WTC11 (cell line): ENCODE results near the gene LEF1. TPM values are rescaled to one million over a fixed set of nuclear protein-coding genes. Genes with fewer than 3 reads are reported as not detected.

Experiments used
- ATAC-seq: fragments of 200-7000 bp; cut with Tn5 transposase; 2 replicates; pipeline ENCODE4 v1.10.0; 2021; ENCODE audit warnings: mild to moderate bottlenecking, moderate library complexity
- CTCF ChIA-PET: fragments of 300-600 bp; sonication (Branson Sonifier 250); formaldehyde crosslinking; loops from one replicate; lab custom pipeline; 2021; ENCODE audit warnings: antibody characterized with exemption; lab: Charles Lee
- POLR2A ChIA-PET: fragments of 350-600 bp; sonication (Branson Sonifier 250); formaldehyde crosslinking; loops from one replicate; lab custom pipeline; 2021; ENCODE audit warnings: antibody characterized with exemption; lab: Charles Lee
- DNase-seq: peaks from one replicate; pipeline ENCODE4 v3.0.0; 2021; ENCODE audit warnings: low spot score
- H3K27ac Mint-ChIP-seq: 2 replicates; pipeline ENCODE4 v1.8.0; 2021; ENCODE audit warnings: mixed read lengths
- H3K27me3 Mint-ChIP-seq: 2 replicates; pipeline ENCODE4 v1.8.0; 2021; ENCODE audit warnings: low read depth, mild to moderate bottlenecking, moderate library complexity, mixed read lengths
- H3K36me3 Mint-ChIP-seq: 2 replicates; pipeline ENCODE4 v1.8.0; 2021; ENCODE audit warnings: mixed read lengths
- H3K4me1 Mint-ChIP-seq: 2 replicates; pipeline ENCODE4 v1.8.0; 2022; ENCODE audit warnings: mixed read lengths
- H3K4me3 Mint-ChIP-seq: 2 replicates; pipeline ENCODE4 v1.8.0; 2021; ENCODE audit warnings: mild to moderate bottlenecking, moderate library complexity, mixed read lengths
- H3K9me3 Mint-ChIP-seq: 2 replicates; pipeline ENCODE4 v1.8.0; 2021; ENCODE audit warnings: mixed read lengths
- CTCF ChIP-seq: fragments of 200-600 bp; IDR thresholded peaks from 2 replicates; pipeline ENCODE4 v1.8.0; 2022; ENCODE audit warnings: antibody characterized with exemption
- E2F4 ChIP-seq: sonication (generic); formaldehyde crosslinking; IDR thresholded peaks from 2 replicates; pipeline ENCODE4 v1.8.1; 2022; ENCODE audit warnings: low read depth, mild to moderate bottlenecking, moderate library complexity, missing genetic modification reagents, borderline replicate concordance
- E2F5 ChIP-seq: sonication (generic); formaldehyde crosslinking; IDR thresholded peaks from 2 replicates; pipeline ENCODE4 v1.8.1; 2022; ENCODE audit warnings: mild to moderate bottlenecking, moderate library complexity, missing genetic modification reagents
- ERG ChIP-seq: fragments of 250-450 bp; sonication (Bioruptor Pico); IDR thresholded peaks from 2 replicates; pipeline ENCODE4 v1.8.0; 2021; ENCODE audit warnings: mild to moderate bottlenecking
- FOXJ3 ChIP-seq: sonication (generic); formaldehyde crosslinking; IDR thresholded peaks from 2 replicates; pipeline ENCODE4 v1.9.0; 2021; ENCODE audit warnings: missing genetic modification reagents, mild to moderate bottlenecking, borderline replicate concordance
- FOXK1 ChIP-seq: sonication (generic); formaldehyde crosslinking; IDR thresholded peaks from 2 replicates; pipeline ENCODE4 v1.8.0; 2022; ENCODE audit warnings: mild to moderate bottlenecking, moderate library complexity, missing genetic modification reagents
- FOXP4 ChIP-seq: sonication (generic); formaldehyde crosslinking; IDR thresholded peaks from 2 replicates; pipeline ENCODE4 v1.8.0; 2022; ENCODE audit warnings: mild to moderate bottlenecking, missing genetic modification reagents
- GABPB1 ChIP-seq: sonication (generic); formaldehyde crosslinking; IDR thresholded peaks from 2 replicates; pipeline ENCODE4 v1.8.1; 2023; ENCODE audit warnings: mild to moderate bottlenecking, missing genetic modification reagents
- HMGA2 ChIP-seq: fragments of 250-450 bp; sonication (Bioruptor Pico); IDR thresholded peaks from 2 replicates; pipeline ENCODE4 v1.4.0; 2021; ENCODE audit warnings: mild to moderate bottlenecking, moderate library complexity
- IRF1 ChIP-seq: sonication (generic); formaldehyde crosslinking; IDR thresholded peaks from 2 replicates; pipeline ENCODE4 v1.8.0; 2023; ENCODE audit warnings: missing genetic modification reagents
- MLX ChIP-seq: sonication (generic); formaldehyde crosslinking; IDR thresholded peaks from 2 replicates; pipeline ENCODE4 v1.8.1; 2023; ENCODE audit warnings: mild to moderate bottlenecking, missing genetic modification reagents, moderate library complexity
- SMAD3 ChIP-seq: sonication (generic); formaldehyde crosslinking; IDR thresholded peaks from 2 replicates; pipeline ENCODE4 v1.8.0; 2022; ENCODE audit warnings: missing genetic modification reagents, mild to moderate bottlenecking, borderline replicate concordance
- STAT6 ChIP-seq: sonication (generic); formaldehyde crosslinking; conservative IDR thresholded peaks from 2 replicates; pipeline ENCODE4 v1.8.1; 2023; ENCODE audit warnings: mild to moderate bottlenecking, low read depth, missing genetic modification reagents, moderate library complexity
- TCF7 ChIP-seq: sonication (generic); formaldehyde crosslinking; IDR thresholded peaks from 2 replicates; pipeline ENCODE4 v1.8.0; 2022; ENCODE audit warnings: mild to moderate bottlenecking, low read depth, missing genetic modification reagents, moderate library complexity
- TEAD4 ChIP-seq: sonication (generic); formaldehyde crosslinking; IDR thresholded peaks from 2 replicates; pipeline ENCODE4 v1.8.0; 2022; ENCODE audit warnings: mild to moderate bottlenecking, missing genetic modification reagents
- ZMAT4 ChIP-seq: fragments of 250-450 bp; sonication (Bioruptor Pico); IDR thresholded peaks from 2 replicates; pipeline ENCODE4 v1.9.0; 2021; ENCODE audit warnings: mild to moderate bottlenecking
- ZNF317 ChIP-seq: sonication (generic); formaldehyde crosslinking; IDR thresholded peaks from 2 replicates; pipeline ENCODE4 v1.8.1; 2023; ENCODE audit warnings: low read depth, mild to moderate bottlenecking, moderate library complexity, missing genetic modification reagents, borderline replicate concordance
- ZNF396 ChIP-seq: fragments of 250-450 bp; sonication (Bioruptor Pico); IDR thresholded peaks from 2 replicates; pipeline ENCODE4 v1.8.0; 2021; ENCODE audit warnings: mild to moderate bottlenecking, moderate library complexity, borderline replicate concordance
- ZNF423 ChIP-seq: fragments of 250-450 bp; sonication (Bioruptor Pico); IDR thresholded peaks from 2 replicates; pipeline ENCODE4 v2.1.2; 2022; ENCODE audit warnings: mild to moderate bottlenecking, moderate library complexity
- ZSCAN18 ChIP-seq: fragments of 250-450 bp; sonication (Bioruptor Pico); IDR thresholded peaks from 2 replicates; pipeline ENCODE4 v2.1.2; 2022; ENCODE audit warnings: mild to moderate bottlenecking, moderate library complexity
- total RNA-seq: library from RNA; stranded (reverse); gene quantifications from 3 replicates; pipeline ENCODE4 v1.2.3, GENCODE V29; 2021

LEF1 gene
- total RNA-seq, 1 experiment from 2014 or later: 1.3 TPM

- no peak for TF ChIP-seq HMGA2 (CRISPR knock-in tag)
- no peak for TF ChIP-seq ERG (CRISPR knock-in tag)
- TF ChIP-seq CTCF: no peak
- TF ChIP-seq FOXJ3 (CRISPR knock-in tag): no peak
- no peak for TF ChIP-seq E2F4
- no peak for TF ChIP-seq ZNF396 (CRISPR knock-in tag)
- TF ChIP-seq IRF1 (CRISPR knock-in tag): no peak
- no peak for TF ChIP-seq GABPB1 (CRISPR knock-in tag)
- TF ChIP-seq TCF7 (CRISPR knock-in tag): no peak
- no peak for TF ChIP-seq ZNF423
- TF ChIP-seq FOXP4 (CRISPR knock-in tag): no peak
- no peak for TF ChIP-seq ZSCAN18 (CRISPR knock-in tag)
- no peak for TF ChIP-seq TEAD4 (CRISPR knock-in tag)
- TF ChIP-seq SMAD3 (CRISPR knock-in tag): no peak
- TF ChIP-seq ZNF317 (CRISPR knock-in tag): no peak
- TF ChIP-seq MLX: no peak
- no peak for TF ChIP-seq FOXK1
- TF ChIP-seq ZMAT4 (CRISPR knock-in tag): no peak
- no peak for TF ChIP-seq STAT6 (CRISPR knock-in tag)
- TF ChIP-seq E2F5 (CRISPR knock-in tag): no peak
- no peak overlapping the region for H3K4me3 Mint-ChIP-seq
- H3K9me3 Mint-ChIP-seq: no peaks in the 10 kb centered on the region
- H3K36me3 Mint-ChIP-seq: no peaks in the 10 kb centered on the region
- no peak for ATAC-seq
- H3K27me3 Mint-ChIP-seq: peaks cover 49% of the 10 kb centered on the region
- peaks cover 37% of the 10 kb centered on the region for H3K4me1 Mint-ChIP-seq
- no peak for DNase-seq
- ChIA-PET CTCF (interaction anchor here (1.0 to 1.7 kb wide), 3 partner anchors 11 to 16 kb away, joined by 3 to 6 read pairs (median 3); no protein-coding TSS in a partner anchor), POLR2A (no interaction called here)
- no peak overlapping the region for H3K27ac Mint-ChIP-seq
Measured at GRCh38 chr4:108146336-108146735, 22.4 kb downstream of the LEF1 start.
